ENCODE data around the gene MRNIP. TPM values are rescaled to one million over a fixed set of nuclear protein-coding genes. Genes with fewer than 3 reads are reported as not detected.

MRNIP gene
- total RNA-seq, 1 experiment from 2014 or later, result 37.8 TPM

GRCh38 chr5:179805529-179806249, 52.9 kb downstream of the MRNIP start:
- H3K4me1 Mint-ChIP-seq (ENCODE audit: low read depth, unreplicated experiment), result peaks cover 13% of the 10 kb centered on the region
- BruUV-seq (replicated peaks), result no TSS peak
- peak overlapping the region; percentile 97 for H3K4me3 ChIP-seq (ENCODE audit: low read depth, low read length)
- peaks cover 61% of the 10 kb centered on the region for H3K36me3 Mint-ChIP-seq (ENCODE audit: insufficient read depth, unreplicated experiment)
- H3K4me3 Mint-ChIP-seq (ENCODE audit: unreplicated experiment), result peak overlapping the region; percentile 72
- CTCF ChIA-PET, result interaction anchor here (0.8 to 1.1 kb wide), 3 partner anchors 13 to 50 kb away, joined by 3 read pairs; no protein-coding TSS in a partner anchor
- H3K36me3 ChIP-seq (ENCODE audit: control insufficient read depth, insufficient read depth, low read length), result peaks cover 3% of the 10 kb centered on the region
- H3K9me3 Mint-ChIP-seq (ENCODE audit: unreplicated experiment), result no peaks in the 10 kb centered on the region
- no peaks in the 10 kb centered on the region for H3K27me3 ChIP-seq (replicated peaks; ENCODE audit: control insufficient read depth, insufficient read depth, low read length)
- no peaks in the 10 kb centered on the region for H3K27me3 Mint-ChIP-seq (ENCODE audit: insufficient read depth, unreplicated experiment)
- H3K9me3 ChIP-seq, result no peaks in the 10 kb centered on the region
- TF ChIP-seq CTCF (IDR thresholded peaks at IDR 0.05; ENCODE audit: insufficient read depth in 1 of 2, low read depth in 1 of 2, low read length in 1 of 2, severe bottlenecking in 1 of 2, unreplicated experiment in 1 of 2), result no peak
- peaks cover 18% of the 10 kb centered on the region for H3K4me1 ChIP-seq
- intact Hi-C loops (cut with micrococcal nuclease; ENCODE audit: unreplicated experiment), result loop anchor here (2.0 kb wide), 1 partner anchor 43 kb away; no protein-coding TSS in a partner anchor
- POLR2A ChIA-PET, result interaction anchor here (0.6 kb wide), 1 partner anchor 264 kb away, joined by 19 read pairs; no protein-coding TSS in a partner anchor
- peak in 1 of 2 experiments; percentile 41 for DNase-seq
- H3K27ac Mint-ChIP-seq (ENCODE audit: unreplicated experiment), result peak overlapping the region; percentile 81

GRCh38 chr5:179805070-179805528, 53.5 kb downstream of the MRNIP start:
- TSS peak; percentile 33 for BruUV-seq (replicated peaks)
- Mint-ChIP-seq H3K4me3 (ENCODE audit: unreplicated experiment) (peak overlapping the region; percentile 72), H3K4me1 (ENCODE audit: low read depth, unreplicated experiment) (peaks cover 13% of the 10 kb centered on the region), H3K27me3 (ENCODE audit: insufficient read depth, unreplicated experiment) (no peaks in the 10 kb centered on the region), H3K27ac (ENCODE audit: unreplicated experiment) (peak overlapping the region; percentile 81), H3K9me3 (ENCODE audit: unreplicated experiment) (no peaks in the 10 kb centered on the region), H3K36me3 (ENCODE audit: insufficient read depth, unreplicated experiment) (peaks cover 61% of the 10 kb centered on the region)
- no peak for TF ChIP-seq CTCF (IDR thresholded peaks at IDR 0.05; ENCODE audit: insufficient read depth in 1 of 2, low read depth in 1 of 2, low read length in 1 of 2, severe bottlenecking in 1 of 2, unreplicated experiment in 1 of 2)
- no peaks in the 10 kb centered on the region for H3K27me3 ChIP-seq (replicated peaks; ENCODE audit: control insufficient read depth, insufficient read depth, low read length)
- H3K9me3 ChIP-seq, result no peaks in the 10 kb centered on the region
- H3K4me3 ChIP-seq (ENCODE audit: low read depth, low read length), result peak overlapping the region; percentile 97
- peaks cover 18% of the 10 kb centered on the region for H3K4me1 ChIP-seq
- ChIA-PET CTCF (interaction anchor here (0.8 to 1.1 kb wide), 3 partner anchors 14 to 50 kb away, joined by 3 read pairs; no protein-coding TSS in a partner anchor), POLR2A (no interaction called here)
- peaks cover 3% of the 10 kb centered on the region for H3K36me3 ChIP-seq (ENCODE audit: control insufficient read depth, insufficient read depth, low read length)
- intact Hi-C loops (cut with micrococcal nuclease; ENCODE audit: unreplicated experiment), result no loop called here
- no peak for DNase-seq

GRCh38 chr5:179804555-179804947, 54.1 kb downstream of the MRNIP start:
- BruUV-seq (replicated peaks), result no TSS peak
- Mint-ChIP-seq H3K9me3 (ENCODE audit: unreplicated experiment) (no peaks in the 10 kb centered on the region), H3K36me3 (ENCODE audit: insufficient read depth, unreplicated experiment) (peaks cover 64% of the 10 kb centered on the region), H3K27ac (ENCODE audit: unreplicated experiment) (peak overlapping the region; percentile 81), H3K4me3 (ENCODE audit: unreplicated experiment) (peak overlapping the region; percentile 72), H3K27me3 (ENCODE audit: insufficient read depth, unreplicated experiment) (no peaks in the 10 kb centered on the region), H3K4me1 (ENCODE audit: low read depth, unreplicated experiment) (peaks cover 13% of the 10 kb centered on the region)
- Histone ChIP-seq H3K9me3 (no peaks in the 10 kb centered on the region), H3K36me3 (ENCODE audit: control insufficient read depth, insufficient read depth, low read length) (peaks cover 5% of the 10 kb centered on the region), H3K4me1 (peaks cover 18% of the 10 kb centered on the region), H3K4me3 (ENCODE audit: low read depth, low read length) (peak overlapping the region; percentile 97), H3K27me3 (replicated peaks; ENCODE audit: control insufficient read depth, insufficient read depth, low read length) (no peaks in the 10 kb centered on the region)
- DNase-seq, result no peak
- POLR2A ChIA-PET, result no interaction called here
- no peak for TF ChIP-seq CTCF (IDR thresholded peaks at IDR 0.05; ENCODE audit: insufficient read depth in 1 of 2, low read depth in 1 of 2, low read length in 1 of 2, severe bottlenecking in 1 of 2, unreplicated experiment in 1 of 2)
- intact Hi-C loops (cut with micrococcal nuclease; ENCODE audit: unreplicated experiment), result no loop called here
- CTCF ChIA-PET, result no interaction called here

All from Caco-2 (cell line).